ENCODE results near the gene ATOH8. TPM values are rescaled to one million over a fixed set of nuclear protein-coding genes. Genes with fewer than 3 reads are reported as not detected.

ATOH8 gene
- total RNA-seq, 1 experiment from 2014 or later: 0.20 TPM

DNA sequence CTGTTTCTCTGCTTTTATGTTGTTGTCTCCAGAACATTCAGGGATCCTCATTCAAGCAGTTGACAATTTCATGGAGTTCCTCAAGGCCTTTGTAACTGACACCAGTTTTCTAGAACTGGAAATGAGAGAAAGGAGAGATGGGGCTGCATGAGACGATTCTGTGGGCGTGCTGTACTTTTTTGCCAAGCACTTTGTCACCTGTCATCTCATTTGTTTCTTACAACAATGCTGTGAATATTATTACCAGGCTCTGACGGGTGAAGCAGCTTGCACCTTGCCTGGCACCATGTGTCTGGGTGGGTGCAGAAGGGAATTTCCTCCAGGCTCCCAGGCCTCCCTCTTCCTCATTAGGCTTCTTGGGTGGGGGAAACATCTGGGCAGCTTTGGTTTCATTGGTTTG, 22.2 kb upstream of the ATOH8 start:
- Histone ChIP-seq H3K9ac (ENCODE audit: extremely low read depth, insufficient read length, low read length) (no peak overlapping the region), H2AFZ (ENCODE audit: low read length) (no peak overlapping the region), H3K56ac (ENCODE audit: insufficient read length, low read depth, low read length) (no peak overlapping the region), H3K79me2 (ENCODE audit: insufficient read depth, low read length) (no peaks in the 10 kb centered on the region), H2BK5ac (ENCODE audit: insufficient read length, low read length) (no peak overlapping the region), H4K5ac (ENCODE audit: insufficient read length, low read depth, low read length) (no peak overlapping the region), H3K23me2 (ENCODE audit: insufficient read length, low read depth, low read length, poor library complexity, severe bottlenecking) (no peaks in the 10 kb centered on the region), H3K9me3 (ENCODE audit: control insufficient read depth, low read depth, low read length) (no peaks in the 10 kb centered on the region), H3K14ac (ENCODE audit: insufficient read depth, low read length) (no peak overlapping the region), H2BK20ac (ENCODE audit: low read depth, low read length, poor library complexity, severe bottlenecking) (no peak overlapping the region), H4K8ac (replicated peaks; ENCODE audit: insufficient read length, low read depth, low read length) (no peak overlapping the region), H3K18ac (ENCODE audit: insufficient read length, low read depth, low read length) (no peak overlapping the region), H3K79me1 (ENCODE audit: insufficient read depth, low read depth, low read length, poor library complexity, severe bottlenecking) (no peaks in the 10 kb centered on the region), H3K4ac (ENCODE audit: low read depth, low read length) (no peak overlapping the region), H4K91ac (ENCODE audit: insufficient read length, low read depth, low read length) (no peak overlapping the region), H3K27ac (ENCODE audit: insufficient read length, low read depth, low read length) (no peak overlapping the region), H3K4me1 (ENCODE audit: insufficient read depth, low read length) (no peaks in the 10 kb centered on the region), H2AK5ac (ENCODE audit: insufficient read length, low read length) (no peak overlapping the region), H3K4me2 (ENCODE audit: insufficient read depth, insufficient read length, low read length) (no peak overlapping the region), H3T11ph (ENCODE audit: low read length) (no peak overlapping the region), H2BK15ac (ENCODE audit: low read depth, low read length) (no peak overlapping the region), H4K20me1 (ENCODE audit: control insufficient read depth, insufficient read depth, insufficient read length) (no peaks in the 10 kb centered on the region), H3K27me3 (ENCODE audit: insufficient read depth, low read length) (no peaks in the 10 kb centered on the region), H3K23ac (ENCODE audit: insufficient read length, low read depth, low read length) (no peak overlapping the region), H2BK12ac (ENCODE audit: insufficient read length, low read depth, low read length) (no peak overlapping the region), H2BK120ac (ENCODE audit: low read depth, low read length, poor library complexity, severe bottlenecking) (no peak overlapping the region)
- Mint-ChIP-seq H3K27me3 (ENCODE audit: low read depth) (peaks cover 23% of the 10 kb centered on the region), H3K36me3 (ENCODE audit: insufficient read depth in 1 of 3, low read depth in 3 of 3) (no peaks in the 10 kb centered on the region), H3K27ac (no peak overlapping the region), H3K4me1 (0 out of 4 replicates have a peak, but pooled peaks cover 0 to 3% of the 10 kb centered on the region in 2 experiments), H3K4me3 (no peak overlapping the region), H3K9me3 (no peaks in the 10 kb centered on the region)
- DNase-seq: no peak
- no CpG with 5 or more reads among the region's 3 CpGs for WGBS (ENCODE audit: extremely low coverage, insufficient read length, low lambda C conversion rate)
- TF ChIP-seq, protein P1, sequence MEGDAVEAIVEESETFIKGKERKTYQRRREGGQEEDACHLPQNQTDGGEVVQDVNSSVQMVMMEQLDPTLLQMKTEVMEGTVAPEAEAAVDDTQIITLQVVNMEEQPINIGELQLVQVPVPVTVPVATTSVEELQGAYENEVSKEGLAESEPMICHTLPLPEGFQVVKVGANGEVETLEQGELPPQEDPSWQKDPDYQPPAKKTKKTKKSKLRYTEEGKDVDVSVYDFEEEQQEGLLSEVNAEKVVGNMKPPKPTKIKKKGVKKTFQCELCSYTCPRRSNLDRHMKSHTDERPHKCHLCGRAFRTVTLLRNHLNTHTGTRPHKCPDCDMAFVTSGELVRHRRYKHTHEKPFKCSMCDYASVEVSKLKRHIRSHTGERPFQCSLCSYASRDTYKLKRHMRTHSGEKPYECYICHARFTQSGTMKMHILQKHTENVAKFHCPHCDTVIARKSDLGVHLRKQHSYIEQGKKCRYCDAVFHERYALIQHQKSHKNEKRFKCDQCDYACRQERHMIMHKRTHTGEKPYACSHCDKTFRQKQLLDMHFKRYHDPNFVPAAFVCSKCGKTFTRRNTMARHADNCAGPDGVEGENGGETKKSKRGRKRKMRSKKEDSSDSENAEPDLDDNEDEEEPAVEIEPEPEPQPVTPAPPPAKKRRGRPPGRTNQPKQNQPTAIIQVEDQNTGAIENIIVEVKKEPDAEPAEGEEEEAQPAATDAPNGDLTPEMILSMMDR (conservative IDR thresholded peaks at IDR 0.05): no peak
